WTC11 (cell line): ENCODE measurements around the gene HOXC5.

Experiments
- CTCF ChIP-seq: fragments of 200-600 bp; IDR thresholded peaks from 2 replicates; pipeline ENCODE4 v1.8.0; 2022; ENCODE audit warnings: antibody characterized with exemption
- IRF1 ChIP-seq: sonication (generic); formaldehyde crosslinking; IDR thresholded peaks from 2 replicates; pipeline ENCODE4 v1.8.0; 2023; ENCODE audit warnings: missing genetic modification reagents
- NFYB ChIP-seq: sonication (generic); formaldehyde crosslinking; conservative IDR thresholded peaks from 2 replicates; pipeline ENCODE4 v1.8.0; 2022; ENCODE audit warnings: low read depth, missing genetic modification reagents
- NR2C2 ChIP-seq: sonication (generic); formaldehyde crosslinking; IDR thresholded peaks from 2 replicates; pipeline ENCODE4 v1.8.0; 2022; ENCODE audit warnings: mild to moderate bottlenecking, missing genetic modification reagents
- PRDM15 ChIP-seq: sonication (generic); formaldehyde crosslinking; IDR thresholded peaks from 2 replicates; pipeline ENCODE4 v1.8.0; 2022; ENCODE audit warnings: missing genetic modification reagents

- no peak for TF ChIP-seq CTCF
- no peak for TF ChIP-seq PRDM15 (CRISPR knock-in tag)
- TF ChIP-seq IRF1 (CRISPR knock-in tag) = no peak
- TF ChIP-seq NR2C2 (CRISPR knock-in tag) = no peak
- TF ChIP-seq NFYB (CRISPR knock-in tag) = no peak
These were observed 11.3 kb upstream of the HOXC5 start for GRCh38 chr12:54021432-54022013.
